Measurements from ENCODE around the gene BMPR2. TPM values are rescaled to one million over a fixed set of nuclear protein-coding genes. Genes with fewer than 3 reads are reported as not detected.

The BMPR2 gene
- polyA plus RNA-seq, 3 donors = 4.1 to 6.4 (median 4.8) TPM

DNA sequence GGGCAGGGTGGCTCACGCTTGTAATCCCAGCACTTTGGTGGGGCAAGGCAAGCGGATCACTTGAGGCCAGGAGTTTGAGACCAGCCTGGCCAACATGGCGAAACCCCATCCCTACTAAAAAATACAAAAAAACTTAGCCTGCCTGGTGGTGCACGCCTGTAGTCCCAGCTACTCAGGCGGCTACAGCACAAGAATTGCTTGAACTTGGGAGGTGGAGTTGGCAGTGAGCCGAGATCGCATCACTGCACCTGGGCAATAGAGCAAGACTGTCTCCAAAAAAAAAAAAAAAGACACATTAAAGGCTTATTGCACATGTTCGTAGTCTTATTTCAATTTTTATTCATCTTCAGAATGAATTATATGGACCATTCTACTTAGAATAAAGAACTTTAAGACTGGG, 110.2 kb downstream of the BMPR2 start:
- no peak overlapping the region for H3K4me3 Mint-ChIP-seq
- Histone ChIP-seq H3K36me3 (replicated peaks in 1 of 2; ENCODE audit: control insufficient read depth in 1 of 2, insufficient read depth in 2 of 2, low read length in 2 of 2) (no peaks in the 10 kb centered on the region), H3K4me2 (replicated peaks; ENCODE audit: extremely low read depth, low read length, poor library complexity, severe bottlenecking) (no peak overlapping the region), H3K4me1 (ENCODE audit: control insufficient read depth in 1 of 2, insufficient read depth in 2 of 2, low read length in 2 of 2) (no peaks in the 10 kb centered on the region), H3K9me3 (replicated peaks in 1 of 2; ENCODE audit: control insufficient read depth in 1 of 2, insufficient read depth in 1 of 2, low read length in 2 of 2) (no peaks in the 10 kb centered on the region), H3K4me3 (replicated peaks in 1 of 3; ENCODE audit: low read depth in 2 of 3, low read length in 3 of 3) (no peak overlapping the region), H3K27ac (ENCODE audit: low read depth in 1 of 2, low read length in 2 of 2) (no peak overlapping the region), H3K9ac (ENCODE audit: insufficient read depth, low read length, poor library complexity, severe bottlenecking) (no peak overlapping the region), H4K20me1 (ENCODE audit: insufficient read depth, low read length) (no peaks in the 10 kb centered on the region), H2AFZ (ENCODE audit: insufficient read depth, low read depth, low read length, poor library complexity, severe bottlenecking) (no peak overlapping the region), H3K27me3 (ENCODE audit: control insufficient read depth in 2 of 2, insufficient read depth in 2 of 2, low read length in 2 of 2) (no peaks in the 10 kb centered on the region), H3K79me2 (ENCODE audit: insufficient read depth, low read length) (no peaks in the 10 kb centered on the region)
- H3K4me1 Mint-ChIP-seq = no peaks in the 10 kb centered on the region
- intact Hi-C loops (cut with micrococcal nuclease) = no loop called here
- TF ChIP-seq, protein P1, sequence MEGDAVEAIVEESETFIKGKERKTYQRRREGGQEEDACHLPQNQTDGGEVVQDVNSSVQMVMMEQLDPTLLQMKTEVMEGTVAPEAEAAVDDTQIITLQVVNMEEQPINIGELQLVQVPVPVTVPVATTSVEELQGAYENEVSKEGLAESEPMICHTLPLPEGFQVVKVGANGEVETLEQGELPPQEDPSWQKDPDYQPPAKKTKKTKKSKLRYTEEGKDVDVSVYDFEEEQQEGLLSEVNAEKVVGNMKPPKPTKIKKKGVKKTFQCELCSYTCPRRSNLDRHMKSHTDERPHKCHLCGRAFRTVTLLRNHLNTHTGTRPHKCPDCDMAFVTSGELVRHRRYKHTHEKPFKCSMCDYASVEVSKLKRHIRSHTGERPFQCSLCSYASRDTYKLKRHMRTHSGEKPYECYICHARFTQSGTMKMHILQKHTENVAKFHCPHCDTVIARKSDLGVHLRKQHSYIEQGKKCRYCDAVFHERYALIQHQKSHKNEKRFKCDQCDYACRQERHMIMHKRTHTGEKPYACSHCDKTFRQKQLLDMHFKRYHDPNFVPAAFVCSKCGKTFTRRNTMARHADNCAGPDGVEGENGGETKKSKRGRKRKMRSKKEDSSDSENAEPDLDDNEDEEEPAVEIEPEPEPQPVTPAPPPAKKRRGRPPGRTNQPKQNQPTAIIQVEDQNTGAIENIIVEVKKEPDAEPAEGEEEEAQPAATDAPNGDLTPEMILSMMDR (IDR thresholded peaks at IDR 0.05) = no peak
- no peak overlapping the region for H3K27ac Mint-ChIP-seq
- peaks cover 2 to 11% of the 10 kb centered on the region in 2 donors for H3K36me3 Mint-ChIP-seq
- H3K9me3 Mint-ChIP-seq = peaks cover 0 to 1% (median 0%) of the 10 kb centered on the region in 7 donors
- H3K27me3 Mint-ChIP-seq (ENCODE audit: low read depth in 3 of 3) = no peaks in the 10 kb centered on the region
- DNase-seq = no peak
- 100% methylated on average over 2 of the region's 8 CpGs for WGBS (ENCODE audit: insufficient coverage)

DNA sequence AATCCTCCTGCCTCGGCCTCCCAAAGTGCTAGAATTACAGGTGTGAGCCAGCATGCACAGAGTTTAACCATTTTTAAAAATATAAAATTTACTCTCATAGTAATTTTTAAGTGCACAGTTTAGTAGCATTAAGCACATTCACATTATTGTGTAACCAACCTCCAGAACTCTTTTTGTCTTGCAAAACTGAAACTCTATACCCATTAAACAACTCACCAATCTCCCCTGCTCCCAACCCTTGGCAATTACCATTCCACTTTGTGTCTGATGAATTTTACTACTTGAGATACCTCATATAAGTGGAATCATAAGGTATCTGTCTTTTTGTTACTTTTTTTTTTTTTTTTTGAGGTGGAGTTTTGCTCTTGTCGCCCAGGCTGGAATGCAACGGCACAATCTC, 112.5 kb downstream of the BMPR2 start:
- no peaks in the 10 kb centered on the region for H3K79me2 ChIP-seq (ENCODE audit: insufficient read depth, low read length)
- H3K27me3 ChIP-seq (ENCODE audit: control insufficient read depth in 2 of 2, insufficient read depth in 2 of 2, low read length in 2 of 2) = no peaks in the 10 kb centered on the region
- no peak overlapping the region for H3K27ac ChIP-seq (ENCODE audit: low read depth in 1 of 2, low read length in 2 of 2)
- H3K4me1 ChIP-seq (ENCODE audit: control insufficient read depth in 1 of 2, insufficient read depth in 2 of 2, low read length in 2 of 2) = no peaks in the 10 kb centered on the region
- WGBS (ENCODE audit: insufficient coverage) = no CpG with 5 or more reads among the region's 3 CpGs
- no peaks in the 10 kb centered on the region for H3K9me3 ChIP-seq (replicated peaks in 1 of 2; ENCODE audit: control insufficient read depth in 1 of 2, insufficient read depth in 1 of 2, low read length in 2 of 2)
- H3K36me3 ChIP-seq (replicated peaks in 1 of 2; ENCODE audit: control insufficient read depth in 1 of 2, insufficient read depth in 2 of 2, low read length in 2 of 2) = no peaks in the 10 kb centered on the region
- no peak overlapping the region for H3K4me2 ChIP-seq (replicated peaks; ENCODE audit: extremely low read depth, low read length, poor library complexity, severe bottlenecking)
- intact Hi-C loops (cut with micrococcal nuclease) = no loop called here
- no peak overlapping the region for H3K27ac Mint-ChIP-seq
- no peak overlapping the region for H3K4me3 Mint-ChIP-seq
- peaks cover 2 to 5% of the 10 kb centered on the region in 2 donors for H3K36me3 Mint-ChIP-seq
- no peak overlapping the region for H3K9ac ChIP-seq (ENCODE audit: insufficient read depth, low read length, poor library complexity, severe bottlenecking)
- H3K27me3 Mint-ChIP-seq (ENCODE audit: low read depth in 3 of 3) = peaks cover 0 to 1% (median 0%) of the 10 kb centered on the region in 3 donors
- TF ChIP-seq, protein P1 (IDR thresholded peaks at IDR 0.05) = no peak
- no peaks in the 10 kb centered on the region for H4K20me1 ChIP-seq (ENCODE audit: insufficient read depth, low read length)
- H3K4me1 Mint-ChIP-seq = no peaks in the 10 kb centered on the region
- no peak for DNase-seq
- no peaks in the 10 kb centered on the region for H3K9me3 Mint-ChIP-seq
- H3K4me3 ChIP-seq (replicated peaks in 1 of 3; ENCODE audit: low read depth in 2 of 3, low read length in 3 of 3) = no peak overlapping the region
- H2AFZ ChIP-seq (ENCODE audit: insufficient read depth, low read depth, low read length, poor library complexity, severe bottlenecking) = no peak overlapping the region

All from CD14-positive monocyte (primary cell).